Parathyroid adenoma (tissue), 2 donors: ENCODE data around the gene GADD45B.

Experiments
- H2AFZ ChIP-seq: fragments of 300-600 bp; sonication (generic); one replicate; pipeline ENCODE4 v1.7.0; 2017; ENCODE audit warnings: antibody characterized with exemption, mild to moderate bottlenecking
- H3K27ac ChIP-seq: fragments of 300-600 bp; sonication (generic); one replicate; pipeline ENCODE4 v1.7.0; 2017
- H3K27me3 ChIP-seq: fragments of 300-600 bp; sonication (generic); one replicate; pipeline ENCODE4 v1.7.0; 2017; ENCODE audit warnings: low read length; ENCODE audit not compliant: control insufficient read depth, insufficient read depth
- H3K36me3 ChIP-seq: fragments of 300-600 bp; sonication (generic); one replicate; pipeline ENCODE4 v1.7.0; 2017; ENCODE audit warnings: low read length; ENCODE audit not compliant: control insufficient read depth, insufficient read depth
- H3K4me1 ChIP-seq: fragments of 300-600 bp; sonication (generic); one replicate; pipeline ENCODE4 v1.7.0; 2017; ENCODE audit warnings: control low read depth
- H3K4me2 ChIP-seq: fragments of 300-600 bp; sonication (generic); one replicate; pipeline ENCODE4 v1.7.0; 2017; ENCODE audit warnings: low read length
- H3K4me3 ChIP-seq: fragments of 300-600 bp; sonication (generic); one replicate; pipeline ENCODE4 v1.7.0; 2017; ENCODE audit warnings: low read depth, low read length
- H3K79me2 ChIP-seq: fragments of 300-600 bp; sonication (generic); one replicate; pipeline ENCODE4 v1.7.0; 2017; ENCODE audit warnings: control low read depth
- H3K9ac ChIP-seq: fragments of 300-600 bp; sonication (generic); one replicate; pipeline ENCODE4 v1.7.0; 2017; ENCODE audit warnings: mild to moderate bottlenecking
- H3K9me3 ChIP-seq: fragments of 300-600 bp; sonication (generic); one replicate; pipeline ENCODE4 v1.7.0; 2017; ENCODE audit warnings: low read length; ENCODE audit not compliant: control insufficient read depth
- TF ChIP-seq, protein P1 (sequence below): fragments of 300-600 bp; sonication (generic); IDR thresholded peaks from one replicate; pipeline ENCODE4 v1.7.0; 2017; ENCODE audit warnings: antibody characterized with exemption, mild to moderate bottlenecking
- donor health status: primary hyperparathyroidism.

GADD45B gene

GRCh38 chr19:2438178-2438577 is 37.7 kb upstream of the GADD45B start:
- Histone ChIP-seq H3K4me2 (no peak overlapping the region), H2AFZ (no peak overlapping the region), H3K79me2 (peaks cover 3% of the 10 kb centered on the region), H3K4me1 (no peaks in the 10 kb centered on the region), H3K36me3 (no peaks in the 10 kb centered on the region), H3K9ac (no peak overlapping the region), H3K9me3 (no peaks in the 10 kb centered on the region), H3K27me3 (no peaks in the 10 kb centered on the region), H3K27ac (no peak overlapping the region), H3K4me3 (no peak overlapping the region)
- TF ChIP-seq, protein P1, sequence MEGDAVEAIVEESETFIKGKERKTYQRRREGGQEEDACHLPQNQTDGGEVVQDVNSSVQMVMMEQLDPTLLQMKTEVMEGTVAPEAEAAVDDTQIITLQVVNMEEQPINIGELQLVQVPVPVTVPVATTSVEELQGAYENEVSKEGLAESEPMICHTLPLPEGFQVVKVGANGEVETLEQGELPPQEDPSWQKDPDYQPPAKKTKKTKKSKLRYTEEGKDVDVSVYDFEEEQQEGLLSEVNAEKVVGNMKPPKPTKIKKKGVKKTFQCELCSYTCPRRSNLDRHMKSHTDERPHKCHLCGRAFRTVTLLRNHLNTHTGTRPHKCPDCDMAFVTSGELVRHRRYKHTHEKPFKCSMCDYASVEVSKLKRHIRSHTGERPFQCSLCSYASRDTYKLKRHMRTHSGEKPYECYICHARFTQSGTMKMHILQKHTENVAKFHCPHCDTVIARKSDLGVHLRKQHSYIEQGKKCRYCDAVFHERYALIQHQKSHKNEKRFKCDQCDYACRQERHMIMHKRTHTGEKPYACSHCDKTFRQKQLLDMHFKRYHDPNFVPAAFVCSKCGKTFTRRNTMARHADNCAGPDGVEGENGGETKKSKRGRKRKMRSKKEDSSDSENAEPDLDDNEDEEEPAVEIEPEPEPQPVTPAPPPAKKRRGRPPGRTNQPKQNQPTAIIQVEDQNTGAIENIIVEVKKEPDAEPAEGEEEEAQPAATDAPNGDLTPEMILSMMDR, result no peak

GRCh38 chr19:2440515-2440914 is 35.4 kb upstream of the GADD45B start:
- no peak overlapping the region for H3K27ac ChIP-seq
- no peaks in the 10 kb centered on the region for H3K27me3 ChIP-seq
- H3K9me3 ChIP-seq, result no peaks in the 10 kb centered on the region
- TF ChIP-seq, protein P1, result no peak
- peaks cover 3% of the 10 kb centered on the region for H3K79me2 ChIP-seq
- H3K36me3 ChIP-seq, result no peaks in the 10 kb centered on the region
- H3K4me3 ChIP-seq, result no peak overlapping the region
- H3K4me2 ChIP-seq, result no peak overlapping the region
- no peaks in the 10 kb centered on the region for H3K4me1 ChIP-seq
- no peak overlapping the region for H3K9ac ChIP-seq
- no peak overlapping the region for H2AFZ ChIP-seq

- H3K27ac ChIP-seq, result no peak overlapping the region
- no peak overlapping the region for H2AFZ ChIP-seq
- no peak overlapping the region for H3K4me2 ChIP-seq
- TF ChIP-seq, protein P1, result no peak
- H3K27me3 ChIP-seq, result no peaks in the 10 kb centered on the region
- no peak overlapping the region for H3K4me3 ChIP-seq
- H3K79me2 ChIP-seq, result peaks cover 4% of the 10 kb centered on the region
- H3K9me3 ChIP-seq, result no peaks in the 10 kb centered on the region
- no peaks in the 10 kb centered on the region for H3K36me3 ChIP-seq
- H3K4me1 ChIP-seq, result no peaks in the 10 kb centered on the region
- H3K9ac ChIP-seq, result no peak overlapping the region
Measured at GRCh38 chr19:2441096-2441752, 34.7 kb upstream of the GADD45B start.

DNA sequence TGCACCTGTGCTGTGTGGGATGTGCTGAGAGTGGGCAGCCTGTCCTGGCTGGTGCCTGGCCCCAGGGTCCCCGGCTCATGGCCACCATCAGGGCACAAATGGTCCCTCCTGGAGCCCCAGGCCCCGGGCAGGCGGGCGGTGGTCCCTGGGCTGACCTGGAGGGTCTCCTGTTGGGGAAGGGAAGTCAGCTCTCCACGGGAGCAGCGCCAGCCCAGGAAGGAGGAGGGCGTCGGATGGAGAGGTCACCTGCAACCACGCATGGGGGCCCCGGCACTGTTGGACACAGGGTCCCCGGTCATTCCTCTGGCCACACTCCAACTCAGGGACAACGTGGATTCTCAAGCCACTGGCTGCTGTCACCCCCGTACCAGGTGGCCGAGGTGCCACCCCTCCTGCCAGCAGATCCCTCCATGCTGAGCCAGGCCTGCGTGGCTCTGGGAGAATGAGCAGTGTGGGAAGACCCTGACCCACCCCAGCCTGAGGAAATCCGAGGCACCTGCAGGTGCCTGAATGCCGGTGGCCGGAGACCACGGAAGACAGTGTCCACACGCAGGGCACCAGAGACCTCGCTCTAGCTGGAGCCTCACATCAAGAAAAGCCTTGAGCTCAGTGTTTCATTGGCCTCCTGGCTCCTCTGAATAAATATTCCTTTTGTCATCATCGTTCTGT is 32.7 kb upstream of the GADD45B start:
- TF ChIP-seq, protein P1, result no peak
- Histone ChIP-seq H3K36me3 (no peaks in the 10 kb centered on the region), H3K27ac (no peak overlapping the region), H2AFZ (no peak overlapping the region), H3K79me2 (peaks cover 13% of the 10 kb centered on the region), H3K9me3 (no peaks in the 10 kb centered on the region), H3K27me3 (no peaks in the 10 kb centered on the region), H3K4me2 (no peak overlapping the region), H3K4me1 (no peaks in the 10 kb centered on the region), H3K9ac (no peak overlapping the region), H3K4me3 (no peak overlapping the region)

DNA sequence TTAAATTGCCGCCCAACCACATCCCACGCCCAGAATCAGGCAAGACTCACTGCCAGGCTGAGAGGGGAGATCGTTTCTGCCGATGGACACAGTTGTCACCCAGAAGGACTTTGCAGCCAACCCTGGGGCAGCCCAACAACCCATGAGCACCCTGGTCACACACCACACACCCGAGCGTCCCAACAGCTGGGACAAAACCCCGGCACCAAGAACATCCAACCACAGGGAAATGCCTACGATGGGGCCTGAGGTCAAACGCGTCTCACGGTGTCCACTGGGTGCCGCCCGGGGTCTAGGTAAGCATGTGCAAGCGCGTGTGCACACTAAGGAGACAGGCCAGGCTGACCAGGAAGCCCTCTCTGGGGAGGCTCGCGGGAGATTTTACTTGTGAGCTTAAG is 32.1 kb upstream of the GADD45B start:
- Histone ChIP-seq H3K4me1 (no peaks in the 10 kb centered on the region), H3K9ac (no peak overlapping the region), H3K27me3 (no peaks in the 10 kb centered on the region), H3K79me2 (peaks cover 13% of the 10 kb centered on the region), H3K4me2 (no peak overlapping the region), H3K27ac (no peak overlapping the region), H2AFZ (no peak overlapping the region), H3K4me3 (no peak overlapping the region), H3K36me3 (no peaks in the 10 kb centered on the region), H3K9me3 (no peaks in the 10 kb centered on the region)
- TF ChIP-seq, protein P1, result no peak
